ENCODE measurements around the gene CYP2W1.

CYP2W1 gene

GRCh38 chr7:1018334-1018695, 35.3 kb downstream of the CYP2W1 start:
- no peak for DNase-seq

- DNase-seq = no peak
Observed at GRCh38 chr7:1019255-1019785, 36.3 kb downstream of the CYP2W1 start.

- no peak for DNase-seq
Observed at GRCh38 chr7:1019789-1020610, 37.0 kb downstream of the CYP2W1 start.

- no peak for DNase-seq
Observed at GRCh38 chr7:1020849-1021251, 37.9 kb downstream of the CYP2W1 start.

- DNase-seq = no peak
Observed at GRCh38 chr7:1021366-1021765, 38.4 kb downstream of the CYP2W1 start.

GRCh38 chr7:1021931-1022330, 39.0 kb downstream of the CYP2W1 start:
- DNase-seq = no peak

GRCh38 chr7:1022356-1022755, 39.4 kb downstream of the CYP2W1 start:
- no peak for DNase-seq

- DNase-seq = no peak
Observed at GRCh38 chr7:1022801-1023465, 40.0 kb downstream of the CYP2W1 start.

GRCh38 chr7:1024331-1024841, 41.4 kb downstream of the CYP2W1 start:
- DNase-seq = no peak

- no peak for DNase-seq
Observed at GRCh38 chr7:1024876-1025742, 42.1 kb downstream of the CYP2W1 start.

GRCh38 chr7:1025743-1026581, 43.0 kb downstream of the CYP2W1 start:
- no peak for DNase-seq

GRCh38 chr7:1026721-1027161, 43.8 kb downstream of the CYP2W1 start:
- no peak for DNase-seq

- no peak for DNase-seq
Observed at GRCh38 chr7:1027242-1028043, 44.5 kb downstream of the CYP2W1 start.

- DNase-seq = peak; percentile 68
Observed at GRCh38 chr7:1028044-1028770, 45.2 kb downstream of the CYP2W1 start.

GRCh38 chr7:1028775-1029636, 46.0 kb downstream of the CYP2W1 start:
- no peak for DNase-seq

GRCh38 chr7:1029637-1030443, 46.9 kb downstream of the CYP2W1 start:
- no peak for DNase-seq

- no peak for DNase-seq
Observed at GRCh38 chr7:1030444-1031070, 47.6 kb downstream of the CYP2W1 start.
